Lower leg skin (tissue), 3 donors: ENCODE data around the gene ITGA7.

Source experiments
- POLR2A ChIP-seq, 2 donors: fragments of 450-650 bp; IDR thresholded peaks; one replicate each; pipeline ENCODE4 v1.6.1; 2016 to 2017; ENCODE audit warnings: antibody characterized with exemption in 2 of 2, mild to moderate bottlenecking in 1 of 2, moderate library complexity in 1 of 2
- TF ChIP-seq, protein P1 (sequence below), 3 donors: fragments of 450-650 bp; IDR thresholded peaks; one replicate each; pipeline ENCODE4 v1.5.1; 2016; ENCODE audit warnings: antibody characterized with exemption in 3 of 3, mild to moderate bottlenecking in 3 of 3, moderate library complexity in 2 of 3

DNA sequence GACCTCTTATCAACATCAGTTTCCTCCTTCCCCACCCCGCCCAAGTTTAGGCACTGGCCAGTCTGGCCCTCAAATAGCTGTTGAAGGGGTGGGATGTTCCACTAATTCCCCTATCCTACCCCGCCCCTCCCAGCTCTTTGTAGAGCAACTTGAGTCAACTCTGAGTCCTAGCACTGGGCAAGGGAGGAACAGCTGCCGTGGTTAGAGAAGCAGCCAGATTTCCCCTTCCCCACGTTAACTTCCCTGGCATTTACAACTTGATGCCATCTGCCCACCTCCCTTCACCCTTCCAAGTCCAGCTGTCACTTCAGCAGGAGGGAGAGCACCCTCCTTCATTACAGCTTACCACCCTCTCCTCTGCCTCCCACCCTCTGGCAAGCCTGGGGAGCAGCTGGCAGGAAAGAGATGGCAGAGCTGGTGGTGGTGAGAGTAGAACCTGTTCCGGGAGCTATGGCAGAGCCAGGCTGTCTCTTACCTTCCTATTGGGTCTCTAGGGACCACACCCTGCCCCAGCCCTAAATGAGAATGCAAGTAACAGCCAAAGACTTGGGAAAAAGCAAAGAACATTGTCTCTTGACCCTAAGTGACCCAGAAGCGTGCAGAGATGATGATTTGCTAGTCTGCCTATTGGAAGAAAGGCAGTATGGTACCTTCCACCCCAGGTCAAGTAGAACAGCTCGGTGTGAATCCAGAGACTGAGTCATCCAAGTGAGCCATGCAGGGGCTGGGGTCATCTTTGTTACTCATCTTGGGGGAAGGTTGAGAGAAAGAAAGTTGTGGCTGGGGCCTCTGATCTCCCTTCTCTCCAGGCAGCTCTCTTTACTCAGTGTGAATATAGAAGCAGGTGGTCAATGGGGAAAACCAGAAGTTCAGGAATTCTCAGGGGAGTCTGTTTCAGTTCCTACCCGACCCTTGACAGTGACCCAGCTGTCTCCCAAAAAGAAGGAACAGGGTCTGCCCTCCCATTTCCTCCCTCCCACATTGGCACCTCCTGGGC lies 9.6 kb upstream of the ITGA7 start:
- TF ChIP-seq, protein P1, sequence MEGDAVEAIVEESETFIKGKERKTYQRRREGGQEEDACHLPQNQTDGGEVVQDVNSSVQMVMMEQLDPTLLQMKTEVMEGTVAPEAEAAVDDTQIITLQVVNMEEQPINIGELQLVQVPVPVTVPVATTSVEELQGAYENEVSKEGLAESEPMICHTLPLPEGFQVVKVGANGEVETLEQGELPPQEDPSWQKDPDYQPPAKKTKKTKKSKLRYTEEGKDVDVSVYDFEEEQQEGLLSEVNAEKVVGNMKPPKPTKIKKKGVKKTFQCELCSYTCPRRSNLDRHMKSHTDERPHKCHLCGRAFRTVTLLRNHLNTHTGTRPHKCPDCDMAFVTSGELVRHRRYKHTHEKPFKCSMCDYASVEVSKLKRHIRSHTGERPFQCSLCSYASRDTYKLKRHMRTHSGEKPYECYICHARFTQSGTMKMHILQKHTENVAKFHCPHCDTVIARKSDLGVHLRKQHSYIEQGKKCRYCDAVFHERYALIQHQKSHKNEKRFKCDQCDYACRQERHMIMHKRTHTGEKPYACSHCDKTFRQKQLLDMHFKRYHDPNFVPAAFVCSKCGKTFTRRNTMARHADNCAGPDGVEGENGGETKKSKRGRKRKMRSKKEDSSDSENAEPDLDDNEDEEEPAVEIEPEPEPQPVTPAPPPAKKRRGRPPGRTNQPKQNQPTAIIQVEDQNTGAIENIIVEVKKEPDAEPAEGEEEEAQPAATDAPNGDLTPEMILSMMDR (IDR thresholded peaks at IDR 0.05), result no peak
- no peak for TF ChIP-seq POLR2A (IDR thresholded peaks at IDR 0.05)
